Activated CD4-positive, alpha-beta T cell treated with anti-CD3 and anti-CD28 coated beads for 24 hours (primary cell): ENCODE data around the gene PPDPF.
"Not testable (repeated sequence)": the region's sequence is repeated elsewhere in the genome, so short reads cannot be mapped to it uniquely, and the experiment has no call there.

Experiments
- DNase-seq, 2 donors: peaks; one replicate each; pipeline ENCODE4 v3.0.0-alpha.2; 2020; ENCODE audit warnings: low read depth in 2 of 2

PPDPF gene

GRCh38 chr20:63520504-63520933 is at the start of gene PPDPF:
TSS of gene PPDPF (plus strand) at chr20:63520765. CDS start at chr20:63521309, 544 bp downstream.
- DNase-seq, result peak; percentile 75 to 78

DNA sequence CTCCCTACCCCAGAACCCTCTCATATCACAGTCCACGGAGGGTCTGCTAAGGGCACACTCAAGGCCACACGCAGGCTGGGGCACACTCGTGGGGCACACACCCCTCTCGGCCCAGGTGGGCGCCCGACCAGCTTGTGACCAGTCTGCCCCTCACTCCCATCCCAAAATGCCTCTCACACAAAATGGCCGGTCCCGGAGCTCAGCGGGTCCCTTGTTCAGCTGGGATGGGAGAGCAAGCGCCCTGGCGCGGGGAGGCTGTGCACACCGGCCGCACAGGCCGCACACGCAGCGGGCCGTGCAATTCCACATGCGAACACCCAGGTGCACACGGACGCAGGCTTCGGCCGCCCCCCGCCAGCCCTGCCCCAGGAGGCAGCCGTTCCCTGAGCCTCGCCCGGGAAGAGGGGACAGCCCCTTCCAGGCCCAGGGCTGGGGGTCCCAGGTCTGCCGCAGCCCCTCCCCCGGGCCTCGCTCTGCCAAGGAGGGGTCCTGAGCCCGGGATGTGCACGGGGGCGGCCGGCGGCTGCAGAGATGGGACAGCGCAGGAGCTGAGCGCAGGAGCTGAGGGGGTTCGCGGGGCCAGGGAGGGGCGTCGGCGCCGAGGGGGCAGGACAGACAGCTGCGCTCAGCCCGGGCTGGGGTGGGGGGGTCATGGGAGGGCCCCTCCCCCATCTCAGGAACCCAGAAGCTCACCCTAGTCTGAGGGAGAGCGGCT is 49.4 kb upstream of the PPDPF start:
- no peak for DNase-seq

DNA sequence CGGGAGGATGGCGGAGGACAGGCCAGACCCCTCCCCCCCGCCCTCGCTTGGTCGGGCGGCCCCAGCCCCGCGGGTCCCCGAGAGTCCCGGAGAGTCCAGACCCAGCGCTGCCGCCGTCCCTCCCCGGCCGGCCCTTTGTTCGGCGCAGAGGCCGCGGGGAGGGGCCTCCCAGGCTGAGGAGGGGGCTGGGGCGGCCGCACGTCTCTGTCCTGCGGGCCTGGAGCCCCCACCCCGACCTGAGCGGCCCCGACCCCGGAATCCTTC is 48.9 kb upstream of the PPDPF start:
- DNase-seq, result no peak

GRCh38 chr20:63471981-63472831 is 48.4 kb upstream of the PPDPF start, which contains the start of gene KCNQ2:
TSS of gene KCNQ2 (minus strand) at chr20:63472655. CDS start at chr20:63472463, 192 bp downstream.
- DNase-seq, result no peak

DNA sequence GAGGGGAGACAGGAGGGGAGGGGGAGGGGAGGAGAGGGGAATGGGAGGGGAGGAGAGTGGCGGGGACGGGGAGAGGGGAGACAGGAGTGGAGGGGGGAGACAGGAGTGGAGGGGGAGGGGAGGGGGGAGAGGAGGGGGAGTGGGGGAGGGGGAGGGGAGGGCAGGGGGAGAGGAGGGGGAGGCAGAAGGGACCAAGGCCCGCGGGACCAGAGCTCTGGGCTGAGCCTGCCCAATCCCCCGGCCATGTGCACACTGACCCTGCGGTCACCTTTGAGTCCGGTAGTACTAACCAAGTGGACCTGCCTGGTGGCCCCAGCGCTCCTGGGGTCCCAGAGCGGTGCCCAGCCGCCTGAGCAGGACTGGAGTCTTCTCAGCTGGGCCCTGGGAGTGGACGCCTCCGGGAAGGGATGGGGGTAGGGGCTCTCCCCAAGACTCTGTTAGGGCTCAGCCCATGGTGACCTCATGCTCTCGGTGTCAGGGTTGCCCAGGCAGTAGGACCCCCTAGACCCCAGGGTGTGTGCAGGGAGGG is 47.6 kb upstream of the PPDPF start:
- DNase-seq, result no peak

GRCh38 chr20:63473555-63474449 is 46.8 kb upstream of the PPDPF start:
- DNase-seq, result no peak

DNA sequence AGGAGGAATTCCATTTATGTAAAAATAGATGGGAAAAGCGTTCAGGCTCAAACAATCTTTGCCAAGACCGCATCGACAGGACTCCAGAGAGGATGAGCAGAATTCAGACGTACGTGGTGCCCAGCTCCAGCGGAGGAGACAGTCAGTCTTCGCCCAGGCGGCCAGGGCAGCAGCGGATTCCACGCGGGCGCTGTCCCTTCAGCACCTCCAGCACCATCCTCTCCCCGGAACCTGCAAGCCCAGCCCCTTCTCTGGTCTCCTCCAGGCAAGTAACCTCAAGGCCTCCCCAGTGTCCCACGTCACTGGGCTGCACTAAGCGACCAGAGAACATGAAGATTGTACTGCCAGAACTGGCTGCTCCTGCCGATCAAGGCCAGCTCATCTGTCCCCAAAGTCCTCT is 45.4 kb upstream of the PPDPF start:
- DNase-seq, result no peak

DNA sequence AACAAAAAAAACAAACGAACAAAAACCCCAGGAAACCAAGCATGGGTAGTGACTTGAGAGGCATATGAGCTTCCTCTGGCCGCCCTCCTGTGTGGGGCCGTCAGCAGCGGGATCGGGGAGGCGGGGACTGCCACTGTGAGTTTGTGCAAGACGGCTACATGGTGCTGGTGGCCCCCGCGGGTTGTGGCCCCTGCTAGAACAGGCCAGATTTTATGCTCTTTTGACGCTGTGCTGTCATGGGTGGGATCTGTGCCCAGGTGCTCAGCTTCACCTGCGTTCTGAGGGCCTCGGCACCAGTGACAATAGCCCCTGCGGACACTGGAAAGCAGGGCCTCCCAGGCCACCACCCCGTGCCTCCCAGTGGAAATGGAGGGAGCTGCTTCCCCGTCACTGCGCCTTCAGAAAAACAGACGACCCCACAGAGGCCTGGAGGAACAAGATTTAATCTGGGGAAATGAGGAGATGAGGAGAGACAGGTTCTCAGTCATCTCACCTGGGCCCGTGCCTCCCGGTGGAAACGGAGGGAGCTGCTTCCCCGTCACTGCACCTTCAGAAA is 43.4 kb upstream of the PPDPF start:
- DNase-seq, result no peak

GRCh38 chr20:63477944-63478343 is 42.6 kb upstream of the PPDPF start:
- no peak for DNase-seq

DNA sequence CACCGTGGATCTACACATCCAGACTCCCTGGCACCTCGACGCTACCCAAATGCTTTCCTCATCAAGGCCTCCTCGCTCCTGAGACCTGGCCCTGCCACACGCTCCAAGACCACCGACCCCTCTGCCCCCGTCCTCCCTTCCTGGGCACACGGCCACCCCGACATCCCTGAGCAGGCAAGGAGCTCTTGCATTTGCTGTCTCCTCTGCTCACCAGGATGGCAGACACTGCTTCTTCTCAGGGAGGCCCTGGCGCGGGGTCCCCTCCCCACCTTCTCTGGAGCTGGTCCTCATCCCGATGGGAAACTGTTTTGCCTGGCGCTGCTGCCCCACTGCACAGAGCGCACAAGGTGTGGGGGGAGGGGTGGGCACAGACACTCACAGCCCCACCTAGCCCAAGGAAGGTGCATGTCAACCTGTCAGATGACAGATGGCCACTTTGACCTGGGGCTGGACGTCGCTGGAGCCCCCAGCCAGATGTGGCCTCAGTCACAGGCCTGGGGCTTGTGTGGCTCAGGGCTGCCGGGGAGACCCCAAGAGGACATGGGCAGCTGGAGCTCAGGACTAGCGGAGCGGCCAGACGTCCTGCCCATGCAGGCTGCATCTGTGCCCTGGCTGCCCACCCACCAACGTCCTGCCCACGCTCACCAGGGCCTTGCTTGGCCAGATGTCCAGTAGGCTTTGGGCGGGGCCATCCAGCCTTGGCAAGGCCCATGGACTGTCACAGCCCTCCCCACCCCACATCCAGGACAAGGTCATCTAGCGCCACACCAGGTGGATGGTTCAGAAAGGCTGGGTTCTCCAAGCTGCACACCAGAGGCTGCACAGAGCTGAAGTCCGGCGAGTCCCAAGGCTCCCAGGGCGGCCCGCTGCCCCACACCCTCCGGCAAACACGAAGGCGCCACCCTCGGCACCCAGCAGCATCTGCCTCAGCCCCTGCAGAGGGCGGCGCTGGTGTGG is 41.9 kb upstream of the PPDPF start:
- no peak for DNase-seq

- DNase-seq, result not testable (repeated sequence)
These were observed 40.7 kb upstream of the PPDPF start for GRCh38 chr20:63479695-63480419.

GRCh38 chr20:63481503-63481902 is 39.1 kb upstream of the PPDPF start:
- DNase-seq, result no peak

- no peak for DNase-seq
These were observed 38.5 kb upstream of the PPDPF start for GRCh38 chr20:63482021-63482587.

DNA sequence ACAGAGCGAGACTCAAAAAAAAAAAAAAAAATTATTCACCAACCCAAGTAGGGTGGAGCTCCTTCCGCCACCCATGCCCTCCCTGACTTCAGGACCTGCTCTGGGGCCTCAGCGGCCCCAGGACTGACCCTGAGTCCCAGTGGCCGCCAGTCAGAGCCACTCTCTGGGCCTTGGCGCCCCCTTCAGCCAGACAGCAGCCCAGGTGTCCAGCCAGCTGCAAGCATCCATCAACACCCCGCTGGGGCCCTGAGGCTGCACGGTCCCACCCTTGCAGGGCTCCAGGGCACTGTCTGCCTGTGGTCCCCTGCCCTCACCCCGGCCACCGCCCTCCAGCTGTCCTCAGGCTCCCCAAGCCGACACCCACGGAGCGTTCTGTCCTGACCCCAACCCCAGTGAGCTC is 36.7 kb upstream of the PPDPF start:
- no peak for DNase-seq

DNA sequence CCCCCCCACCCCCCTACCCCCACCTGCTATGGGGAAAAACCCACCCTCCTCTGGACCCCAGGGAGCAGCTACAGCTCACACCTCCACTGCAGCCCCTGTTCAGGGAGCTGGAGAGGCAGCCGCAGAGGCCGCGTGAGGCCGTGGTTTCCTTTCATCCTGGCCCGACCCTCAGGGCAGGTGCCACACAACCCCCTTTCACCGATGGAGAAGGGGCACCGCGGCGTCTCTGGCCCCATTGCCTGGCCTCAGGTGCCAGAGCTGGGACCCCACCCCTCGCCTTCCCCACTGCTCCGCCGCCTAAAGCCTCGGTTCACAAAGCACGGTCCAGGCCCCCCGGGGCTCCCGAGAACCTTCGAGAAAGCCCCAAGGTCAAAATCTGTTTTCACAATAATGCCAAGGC is 36.3 kb upstream of the PPDPF start:
- DNase-seq, result no peak

DNA sequence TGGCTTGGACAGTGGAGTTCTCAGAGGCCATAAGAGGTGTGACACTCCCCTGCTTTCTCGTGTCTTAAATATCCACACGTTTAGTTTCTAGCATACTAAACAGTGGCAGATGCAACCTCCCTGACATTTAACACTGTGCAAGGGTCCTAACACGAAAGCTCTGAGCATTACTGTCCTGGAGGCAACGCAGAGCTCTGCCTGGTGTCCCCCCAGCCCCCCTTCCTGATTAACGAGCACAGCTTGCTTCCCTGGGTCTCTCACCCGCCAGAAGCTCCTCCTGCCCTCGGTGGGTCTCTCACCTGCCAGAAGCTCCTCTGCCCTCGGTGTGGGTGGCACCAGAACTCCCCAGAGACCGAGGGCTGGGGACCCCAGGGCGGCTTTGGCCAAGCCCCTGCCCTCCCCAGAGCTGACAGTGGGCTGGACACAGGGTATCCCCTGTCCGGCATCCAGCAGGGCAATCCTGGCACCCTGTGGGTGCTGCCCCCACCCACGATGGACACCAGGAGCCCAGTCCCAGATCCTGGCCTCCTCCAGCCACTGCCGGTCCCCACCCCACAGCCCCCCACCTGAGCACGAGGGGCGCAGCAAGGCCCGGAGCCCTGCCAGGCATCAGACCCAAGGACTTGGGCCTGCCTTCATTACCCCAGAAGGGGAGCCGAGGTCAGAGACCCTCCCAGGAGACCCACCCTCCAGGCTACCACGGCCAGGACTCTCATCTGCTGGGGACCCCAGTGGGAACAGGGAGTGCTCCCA is 35.7 kb upstream of the PPDPF start:
- no peak for DNase-seq

DNA sequence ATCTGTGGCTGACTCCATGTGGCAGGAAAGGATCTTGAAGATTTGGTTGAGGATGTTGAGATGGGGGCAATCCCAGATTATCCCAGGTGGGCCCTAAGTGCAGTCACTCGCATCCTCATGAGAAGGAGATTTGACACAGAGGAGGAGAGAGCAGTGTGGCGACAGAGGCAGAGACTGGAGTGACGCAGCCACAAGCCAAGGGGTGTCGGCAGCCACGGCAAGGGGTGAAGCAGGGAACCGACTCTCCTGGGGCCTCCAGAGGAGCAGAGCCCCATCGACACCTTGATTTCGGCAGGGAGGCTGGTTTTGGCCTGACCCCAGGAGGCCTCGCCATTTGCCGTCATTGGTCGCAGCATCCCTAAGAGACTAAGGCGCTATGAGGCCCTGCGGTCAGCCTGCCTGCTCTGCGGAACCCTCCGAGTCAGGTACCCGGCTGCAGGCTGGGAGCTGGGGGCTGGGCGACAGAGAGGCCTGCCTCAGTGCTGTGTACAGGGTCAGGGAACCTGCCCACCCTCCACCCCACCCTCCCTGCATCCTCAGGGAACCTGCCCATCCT is 34.2 kb upstream of the PPDPF start:
- DNase-seq, result no peak

- no peak for DNase-seq
These were observed 33.3 kb upstream of the PPDPF start for GRCh38 chr20:63487116-63487764.
